PFSK-1 (cell line): ENCODE results near the gene DHX16.

Source experiments
- FOXP2 ChIP-seq: optimal IDR thresholded peaks from 2 replicates; pipeline ENCODE3; 2011; ENCODE audit warnings: borderline replicate concordance, control low read depth, inconsistent platforms; ENCODE audit not compliant: insufficient read depth; ENCODE audit errors: extremely low read length, extremely low read depth
- POLR2AphosphoS5 ChIP-seq: IDR thresholded peaks from 2 replicates; pipeline ENCODE4 v1.6.1; 2012; ENCODE audit warnings: low read depth, mild to moderate bottlenecking, control low read depth, low read length, moderate library complexity
- REST ChIP-seq, 2 experiments: IDR thresholded peaks; 2 replicates each; pipeline versions ENCODE4 v1.6.1 to v1.8.0; 2011 to 2012; ENCODE audit warnings: low read depth in 2 of 2, low read length in 2 of 2, control low read depth in 1 of 2, inconsistent platforms in 1 of 2, mild to moderate bottlenecking in 1 of 2, moderate library complexity in 1 of 2; ENCODE audit not compliant: insufficient read depth in 1 of 2
- SIN3A ChIP-seq: IDR thresholded peaks from 2 replicates; pipeline ENCODE4 v1.6.1; 2012; ENCODE audit warnings: mild to moderate bottlenecking, low read length, moderate library complexity, borderline replicate concordance; ENCODE audit not compliant: insufficient read depth
- TAF1 ChIP-seq: IDR thresholded peaks from 2 replicates; pipeline ENCODE4 v1.6.1; 2012; ENCODE audit warnings: low read length, control low read depth, borderline replicate concordance; ENCODE audit not compliant: insufficient read depth

DNA sequence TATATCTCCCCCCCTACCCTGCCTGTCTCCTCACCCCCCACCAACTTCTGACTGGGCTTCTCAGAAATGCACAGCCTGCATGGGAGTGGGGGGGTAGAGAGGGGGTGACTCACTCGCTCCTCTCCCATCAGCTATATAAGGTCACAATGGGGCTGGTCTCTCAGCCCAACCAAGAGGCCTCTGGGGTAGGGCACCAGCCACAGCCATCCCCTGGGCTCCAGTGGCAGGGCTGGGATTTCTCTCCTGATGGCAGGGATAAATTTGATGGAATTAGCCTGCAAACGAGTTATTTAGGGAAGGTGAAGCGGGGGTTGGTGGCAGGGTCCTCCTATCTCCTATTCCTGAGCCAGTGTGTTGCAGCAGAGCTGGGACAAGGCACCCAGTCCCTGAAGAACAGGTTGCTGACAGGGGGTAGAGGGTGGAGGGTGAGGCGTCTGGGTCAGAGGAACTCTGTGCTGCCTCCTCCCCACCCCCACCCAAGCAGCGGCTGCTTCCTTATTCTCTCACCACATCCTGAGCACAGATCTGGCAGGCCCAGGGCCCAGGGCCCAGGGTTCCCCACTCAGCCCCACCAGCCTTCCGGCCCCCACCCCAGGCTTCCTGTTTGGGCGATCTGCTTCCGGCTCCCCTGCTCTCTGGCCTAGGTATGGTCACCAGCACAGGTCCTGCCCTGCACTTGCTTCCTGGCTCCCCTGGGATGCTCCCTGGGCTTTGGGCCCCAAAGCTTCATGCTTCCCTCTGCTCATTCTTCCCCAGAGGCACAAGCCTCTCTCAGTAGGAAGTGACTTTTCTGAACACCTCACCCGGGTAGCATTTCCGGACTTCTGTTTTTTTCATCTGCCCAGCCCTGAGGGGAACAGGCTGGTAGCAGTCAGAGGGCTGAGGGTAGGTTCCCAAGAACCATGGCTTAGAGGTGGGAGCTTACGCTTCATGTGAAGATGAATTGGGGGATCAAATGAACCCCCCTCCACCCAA, 9.6 kb upstream of the DHX16 start:
- TF ChIP-seq SIN3A (no peak), POLR2AphosphoS5 (peak; percentile 59), TAF1 (0 out of 2 replicates have a peak, but pooled peaks have one; percentile 43), REST (IDR thresholded peaks at IDR 0.05; ENCODE audit: insufficient read depth in 1 of 2, low read depth in 2 of 2, low read length in 2 of 2) (no peak), FOXP2 (no peak)
